BJ (cell line): ENCODE results near the gene SPATA31A6. TPM values are rescaled to one million over a fixed set of nuclear protein-coding genes. Genes with fewer than 3 reads are reported as not detected.
"Not testable (repeated sequence)": the region's sequence is repeated elsewhere in the genome, so short reads cannot be mapped to it uniquely, and the experiment has no call there.

Experiments used
- CTCF ChIA-PET: fragments of 350-600 bp; formaldehyde crosslinking; extraction: SDS; loops from one replicate; lab custom pipeline; 2021; ENCODE audit warnings: antibody characterized with exemption, inconsistent platforms; lab: Yijun Ruan, JAX
- POLR2A ChIA-PET: fragments of 300-600 bp; sonication (Branson Sonifier 250); formaldehyde crosslinking; extraction: SDS; loops from one replicate; lab custom pipeline; 2021; ENCODE audit warnings: antibody characterized with exemption; lab: Charles Lee
- DNase-seq: peaks from one replicate; pipeline ENCODE4 v3.0.0-alpha.2; 2011; ENCODE audit warnings: low read depth
- H3K27me3 ChIP-seq: 2 replicates; pipeline ENCODE4 v1.6.0; 2011; ENCODE audit warnings: low read length; ENCODE audit not compliant: control insufficient read depth, insufficient read depth
- H3K36me3 ChIP-seq: 2 replicates; pipeline ENCODE4 v1.5.1; 2011; ENCODE audit warnings: low read length; ENCODE audit not compliant: control insufficient read depth, insufficient read depth
- H3K4me3 ChIP-seq: 2 replicates; pipeline ENCODE4 v1.5.1; 2011; ENCODE audit warnings: low read depth, mild to moderate bottlenecking, control low read depth, low read length
- polyA minus RNA-seq: library from RNA; depleted of rRNA, polyadenylated mRNA; stranded (reverse); fragments of >200 nt; gene quantifications from 2 replicates; pipeline ENCODE4 v1.2.3, GENCODE V29; 2011; rRNA and poly(A)+ RNA removed
- polyA plus RNA-seq: library from polyadenylated mRNA; depleted of rRNA; stranded (reverse); fragments of >200 nt; gene quantifications from 2 replicates; pipeline ENCODE4 v1.2.3, GENCODE V29; 2011; rRNA removed
- small RNA-seq: library from RNA; depleted of rRNA; stranded (forward); fragments of <200 nt; gene quantifications from one replicate; pipeline ENCODE3, GENCODE V24; 2012; ENCODE audit warnings: low replicate concordance, low read depth; ENCODE audit not compliant: insufficient read length

Gene SPATA31A6
- polyA plus RNA-seq (not detected in 2 replicates), polyA minus RNA-seq (not detected in 2 replicates)

DNA sequence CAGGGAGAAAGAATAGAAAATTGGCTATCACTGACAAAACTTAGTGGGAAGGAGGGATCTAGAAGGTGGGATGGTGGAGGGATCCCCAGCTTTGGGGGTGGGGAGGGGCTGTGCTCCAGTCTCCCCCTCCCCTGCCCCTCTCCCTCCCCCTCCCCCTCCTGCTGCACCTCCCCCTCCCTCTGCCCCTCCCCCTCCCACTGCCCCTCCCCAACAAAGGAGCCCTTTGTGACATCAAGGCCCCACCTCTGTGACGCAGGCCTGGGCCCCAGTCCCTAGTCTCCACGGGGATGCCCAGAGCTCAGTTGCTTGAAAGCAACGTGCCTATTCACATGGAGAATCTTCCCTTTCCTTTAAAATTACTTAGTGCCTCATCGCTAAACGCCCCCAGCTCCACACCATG lies at the start of gene SPATA31A6:
TSS of gene SPATA31A6 (plus strand) at position 301 of the 400 bp plus-strand sequence. CDS start at position 330, 29 bp downstream.
- H3K4me3 ChIP-seq, H3K27me3 ChIP-seq, CTCF ChIA-PET, POLR2A ChIA-PET, H3K36me3 ChIP-seq, DNase-seq: not testable (repeated sequence)

DNA sequence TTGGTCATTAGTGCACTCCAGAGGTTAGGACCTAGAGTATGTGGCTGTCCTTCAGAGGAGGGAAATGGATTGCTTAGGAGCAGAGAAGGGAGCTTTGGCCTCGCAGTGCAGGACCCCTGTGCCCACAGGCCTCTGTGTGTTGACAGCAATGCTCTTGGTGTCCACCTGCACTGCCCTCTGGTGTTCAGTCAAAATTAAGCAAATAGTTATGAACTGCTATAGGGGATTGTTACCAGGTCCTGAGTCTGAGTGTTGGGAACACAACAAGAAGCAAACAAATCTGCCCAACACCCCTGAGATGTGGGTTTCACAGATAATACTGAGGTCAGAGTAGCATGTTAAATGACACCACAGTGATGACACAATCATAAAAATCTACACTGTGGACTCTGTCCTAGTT lies 23.2 kb upstream of the SPATA31A6 start:
- POLR2A ChIA-PET, H3K4me3 ChIP-seq, H3K36me3 ChIP-seq, H3K27me3 ChIP-seq, CTCF ChIA-PET, DNase-seq: not testable (repeated sequence)

DNA sequence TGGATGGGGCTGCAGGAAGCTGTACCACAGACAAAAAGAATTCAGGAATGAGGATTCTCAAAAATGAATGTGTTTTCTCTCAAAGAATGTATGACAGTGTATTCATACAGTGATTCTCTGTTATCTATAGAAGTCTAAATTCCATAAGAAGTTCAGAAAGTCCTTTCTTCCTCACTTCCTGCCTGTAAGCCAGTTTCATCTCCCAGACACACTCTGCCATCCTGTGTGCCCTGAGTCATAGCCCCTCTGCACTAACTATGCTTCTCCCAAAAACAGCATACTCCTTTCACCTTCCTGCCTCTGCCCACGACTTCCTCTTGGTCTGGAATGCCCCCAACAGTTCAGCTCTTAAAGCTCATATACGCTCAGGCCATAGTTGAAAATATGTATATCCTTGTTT lies 36.4 kb downstream of the SPATA31A6 start:
- POLR2A ChIA-PET, DNase-seq, H3K27me3 ChIP-seq, H3K4me3 ChIP-seq, CTCF ChIA-PET, H3K36me3 ChIP-seq: not testable (repeated sequence)

DNA sequence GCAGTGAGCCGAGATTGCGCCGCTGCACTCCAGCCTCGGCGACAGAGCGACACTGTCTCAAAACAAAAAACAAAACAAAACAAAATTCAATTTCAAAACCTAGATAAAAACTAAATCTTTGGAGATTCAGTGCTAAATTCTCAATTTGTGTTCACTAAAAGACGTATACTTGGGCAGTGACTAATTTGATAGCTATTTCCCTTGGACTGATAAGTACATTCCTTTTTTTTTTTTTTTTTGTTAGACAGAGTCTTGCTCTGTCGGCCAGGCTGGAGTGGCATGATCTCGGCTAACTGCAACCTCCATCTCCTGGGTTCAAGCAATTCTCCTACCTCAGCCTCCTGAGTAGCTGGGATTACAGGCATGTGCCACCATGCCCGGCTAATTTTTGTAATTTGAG lies 39.8 kb downstream of the SPATA31A6 start:
- POLR2A ChIA-PET, H3K27me3 ChIP-seq, H3K36me3 ChIP-seq, H3K4me3 ChIP-seq, CTCF ChIA-PET, DNase-seq: not testable (repeated sequence)

DNA sequence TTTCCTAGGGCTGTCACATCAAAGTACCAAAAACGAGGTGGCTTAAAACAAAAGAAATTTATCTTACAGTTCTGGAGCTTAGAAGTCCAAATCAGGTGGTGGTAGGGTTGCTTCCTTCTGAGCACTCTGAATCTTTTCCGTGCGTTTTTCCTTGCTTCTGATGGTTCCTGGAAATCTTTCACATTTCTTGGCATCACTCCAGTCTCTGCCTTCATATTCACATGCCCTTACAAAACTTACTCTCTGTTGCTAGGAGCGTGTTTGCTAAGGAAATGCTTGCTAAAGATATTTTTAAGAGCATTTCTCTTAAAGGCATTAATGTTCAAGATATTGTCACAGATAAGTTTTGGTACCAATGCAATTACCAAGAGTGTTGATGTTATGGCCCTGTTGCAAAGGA lies 49.6 kb downstream of the SPATA31A6 start:
- POLR2A ChIA-PET, H3K27me3 ChIP-seq, CTCF ChIA-PET, H3K36me3 ChIP-seq, H3K4me3 ChIP-seq, DNase-seq: not testable (repeated sequence)

DNA sequence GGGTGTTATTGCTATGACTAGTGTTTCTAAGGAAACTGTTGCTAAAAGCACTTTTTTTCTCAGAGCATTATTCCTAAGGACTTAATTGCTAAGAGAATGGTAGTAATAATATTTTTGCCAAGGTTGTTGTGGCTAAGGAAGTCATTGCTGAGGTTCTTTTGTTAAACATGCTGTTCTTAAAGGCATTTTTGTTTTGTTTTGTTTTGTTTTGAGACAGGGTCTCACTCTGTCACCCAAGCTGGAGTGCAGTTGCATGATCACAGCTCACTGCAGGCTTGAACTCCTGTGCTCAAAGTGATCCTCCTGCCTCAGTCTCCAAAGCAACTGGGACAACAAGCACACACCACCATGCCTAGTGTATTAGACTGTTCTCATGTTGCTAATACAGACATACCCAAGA lies 51.2 kb downstream of the SPATA31A6 start:
- POLR2A ChIA-PET, CTCF ChIA-PET, H3K4me3 ChIP-seq: not testable (repeated sequence)

DNA sequence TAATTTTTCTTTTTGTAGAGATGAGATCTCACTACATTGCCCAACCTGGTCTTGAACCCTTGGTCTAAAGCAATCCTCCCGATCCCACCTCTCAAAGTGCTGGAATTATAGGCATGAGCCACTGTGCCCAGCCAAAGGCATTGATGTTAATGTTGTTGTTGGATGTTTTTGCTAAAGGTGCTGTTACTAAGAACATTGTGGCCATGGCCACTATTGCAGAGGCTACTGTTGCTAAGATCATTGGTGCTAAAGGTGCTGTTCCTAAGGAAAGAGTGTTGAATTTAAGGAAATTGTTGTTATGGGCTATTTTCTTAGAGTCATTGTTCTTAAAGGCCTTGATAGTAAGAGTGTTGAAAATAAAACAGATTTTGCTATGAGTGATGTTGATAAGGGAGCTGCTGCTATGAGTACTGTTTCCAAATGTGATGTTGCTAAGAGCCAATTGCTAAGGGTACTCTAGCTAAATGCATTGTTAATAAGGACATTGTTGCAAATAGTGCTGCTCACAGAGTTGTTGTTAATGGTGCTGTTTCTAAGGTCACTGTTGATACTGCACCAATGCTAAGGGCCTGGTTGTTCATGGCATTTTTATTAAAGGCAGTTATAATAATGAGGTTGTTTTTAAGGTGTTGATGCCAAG lies 52.0 kb downstream of the SPATA31A6 start:
- H3K27me3 ChIP-seq, DNase-seq, POLR2A ChIA-PET, H3K4me3 ChIP-seq, H3K36me3 ChIP-seq, CTCF ChIA-PET: not testable (repeated sequence)

More for the DNA sequence above, 51.2 kb downstream of the SPATA31A6 start:
- not testable (repeated sequence) for H3K36me3 ChIP-seq, H3K27me3 ChIP-seq, DNase-seq

DNA sequence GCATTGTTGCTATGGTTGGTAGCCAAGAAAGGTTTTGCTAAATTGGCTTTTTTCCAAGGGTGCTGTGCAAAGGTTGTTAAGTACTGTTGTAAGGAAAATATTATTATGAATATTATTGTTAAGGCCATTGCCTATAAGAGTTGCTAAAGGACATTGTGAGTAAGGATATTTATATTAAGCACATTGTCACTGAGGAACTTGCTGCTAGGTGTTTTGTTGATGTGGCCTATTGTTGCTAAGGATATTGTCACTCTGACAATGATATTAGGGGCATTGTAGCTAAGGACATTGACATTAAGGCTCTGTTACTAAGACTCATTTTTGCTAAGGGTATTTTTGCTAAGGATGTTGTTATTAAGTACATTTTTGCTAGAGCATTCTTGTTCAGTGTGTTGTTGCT lies 52.6 kb downstream of the SPATA31A6 start:
- H3K4me3 ChIP-seq, DNase-seq, CTCF ChIA-PET: not testable (repeated sequence)

DNA sequence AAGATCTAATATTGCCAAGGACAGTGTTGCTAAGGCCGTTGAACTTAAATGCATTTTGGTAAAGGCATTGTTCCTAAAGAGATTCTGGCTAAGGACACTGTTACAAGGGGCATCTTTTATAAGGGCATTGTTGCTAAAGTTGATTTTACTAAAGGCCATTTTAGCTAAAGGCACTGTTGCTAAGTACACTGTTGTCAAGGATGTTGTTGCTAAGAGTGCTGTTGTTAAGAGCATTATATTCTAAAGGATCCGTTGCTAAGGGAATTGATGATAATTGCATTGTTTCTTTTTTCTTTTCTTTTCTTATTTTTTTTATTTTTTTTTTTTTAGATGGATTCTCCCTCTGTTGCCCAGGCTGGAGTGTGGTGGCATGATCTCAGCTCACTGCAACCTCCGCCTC lies 53.9 kb downstream of the SPATA31A6 start:
- CTCF ChIA-PET, H3K27me3 ChIP-seq, H3K36me3 ChIP-seq, DNase-seq, POLR2A ChIA-PET, H3K4me3 ChIP-seq: not testable (repeated sequence)

More for the DNA sequence above, 52.6 kb downstream of the SPATA31A6 start:
- H3K36me3 ChIP-seq, POLR2A ChIA-PET, H3K27me3 ChIP-seq: not testable (repeated sequence)

DNA sequence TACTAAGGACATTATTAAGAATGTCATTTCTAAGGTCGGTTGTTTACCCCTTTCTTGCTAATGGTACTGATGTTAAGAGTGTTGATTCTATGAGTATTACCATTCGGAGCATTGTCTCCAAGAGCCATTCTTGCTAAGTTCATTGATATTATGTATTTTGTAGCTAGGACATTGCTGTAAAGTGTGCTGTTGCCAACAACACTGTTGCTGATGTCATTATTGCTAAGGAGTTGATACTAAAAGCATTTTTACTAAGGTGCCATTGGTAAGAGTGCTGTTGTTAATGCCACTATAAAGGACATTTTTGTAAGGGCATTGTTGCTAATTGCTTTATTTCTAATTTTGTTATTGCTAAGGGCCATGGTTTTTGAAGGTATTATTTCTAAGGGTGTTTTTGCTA lies 55.4 kb downstream of the SPATA31A6 start:
- H3K27me3 ChIP-seq, CTCF ChIA-PET, POLR2A ChIA-PET, DNase-seq, H3K36me3 ChIP-seq, H3K4me3 ChIP-seq: not testable (repeated sequence)

Small RNA genes lying within 50 kb of the gene (small RNA-seq; reads per million reads assigned to genes)
- not detected for gene AL445584.3

Other genes starting within 250 kb of the SPATA31A6 start
- 2.2 and 2.5 TPM in 2 replicates for gene CNTNAP3B, start 54.2 kb upstream of the SPATA31A6 start, polyA plus RNA-seq